BLaER1 treated with 17β-estradiol and CSF1 and Interleukin-3, amounts not matched to agents 10 nM and 100 nM (cell line): ENCODE results near the gene RAMP3.

Experiments
- H3K27ac ChIP-seq, 11 experiments: shearing (Covaris generic); formaldehyde crosslinking; 2 replicates each; pipeline ENCODE4 v1.8.1; 2022
- H3K27me3 ChIP-seq, 11 experiments: shearing (Covaris generic); formaldehyde crosslinking; 2 replicates each; pipeline ENCODE4 v1.8.1; 2022
- H3K36me3 ChIP-seq, 11 experiments: shearing (Covaris generic); formaldehyde crosslinking; 2 replicates each; pipeline ENCODE4 v1.8.1; 2022
- H3K4me1 ChIP-seq, 10 experiments: shearing (Covaris generic); formaldehyde crosslinking; 2 replicates each; pipeline ENCODE4 v1.8.1; 2022
- H3K4me2 ChIP-seq, 11 experiments: shearing (Covaris generic); formaldehyde crosslinking; 2 replicates each; pipeline ENCODE4 v1.8.1; 2022
- H3K4me3 ChIP-seq, 10 experiments: shearing (Covaris generic); formaldehyde crosslinking; 2 replicates each; pipeline ENCODE4 v1.8.1; 2022
- H3K9ac ChIP-seq, 11 experiments: shearing (Covaris generic); formaldehyde crosslinking; 2 replicates each; pipeline ENCODE4 v1.8.1; 2022
- H3K9me3 ChIP-seq, 11 experiments: shearing (Covaris generic); formaldehyde crosslinking; replicated peaks in 1 of 11; 2 replicates each; pipeline ENCODE4 v1.8.1; 2022
- H4K20me1 ChIP-seq, 11 experiments: shearing (Covaris generic); formaldehyde crosslinking; 2 replicates each; pipeline ENCODE4 v1.8.1; 2022
- Cebpa-rat ChIP-seq, 11 experiments: shearing (Covaris generic); IDR thresholded peaks; 2 replicates each; pipeline ENCODE4 v1.8.1; 2022

RAMP3 gene

DNA sequence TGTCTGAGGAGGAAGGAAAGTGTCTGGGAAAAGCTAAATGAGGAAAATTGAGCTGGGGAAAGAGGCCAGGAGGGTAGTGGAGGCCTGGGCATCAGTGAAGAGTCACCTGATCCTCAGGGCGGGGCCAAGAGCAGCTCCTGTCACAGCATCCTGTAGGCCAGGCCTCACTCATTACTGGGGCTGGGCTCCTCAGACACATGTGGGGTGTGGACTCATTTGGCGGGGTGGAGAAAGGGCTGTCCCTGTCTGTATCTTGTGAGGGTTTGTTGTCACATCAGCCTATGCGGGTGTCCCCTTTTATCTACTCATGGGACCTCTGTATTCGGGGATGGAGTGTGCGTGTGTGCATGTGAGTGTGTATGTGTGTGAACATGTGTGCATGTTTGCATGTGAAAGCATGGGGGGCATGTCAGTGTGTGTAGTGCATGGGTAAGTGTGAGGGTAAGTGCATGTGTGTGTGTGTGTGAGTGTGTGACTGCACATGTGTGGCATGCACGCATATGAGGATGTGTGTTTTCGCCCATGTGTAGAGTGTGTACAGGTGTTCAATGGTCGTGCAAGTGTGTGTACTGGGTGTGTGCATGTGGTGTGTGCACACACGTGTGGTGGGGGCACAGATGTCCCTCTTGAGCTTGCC is 67.8 kb downstream of the RAMP3 start:
- H3K9ac ChIP-seq: no peak overlapping the region
- no peaks in the 10 kb centered on the region for H3K27me3 ChIP-seq
- H3K27ac ChIP-seq: no peak overlapping the region
- H4K20me1 ChIP-seq: peaks cover 0 to 5% (median 0%) of the 10 kb centered on the region in 11 experiments; a peak in 1 of 22 replicates
- no peak overlapping the region for H3K4me2 ChIP-seq
- peaks cover 0 to 26% (median 21%) of the 10 kb centered on the region in 10 experiments; a peak in 16 of 20 replicates for H3K4me1 ChIP-seq
- H3K4me3 ChIP-seq: no peak overlapping the region
- no peaks in the 10 kb centered on the region for H3K36me3 ChIP-seq
- H3K9me3 ChIP-seq: no peaks in the 10 kb centered on the region
- TF ChIP-seq Cebpa-rat (IDR thresholded peaks at IDR 0.05): no peak

DNA sequence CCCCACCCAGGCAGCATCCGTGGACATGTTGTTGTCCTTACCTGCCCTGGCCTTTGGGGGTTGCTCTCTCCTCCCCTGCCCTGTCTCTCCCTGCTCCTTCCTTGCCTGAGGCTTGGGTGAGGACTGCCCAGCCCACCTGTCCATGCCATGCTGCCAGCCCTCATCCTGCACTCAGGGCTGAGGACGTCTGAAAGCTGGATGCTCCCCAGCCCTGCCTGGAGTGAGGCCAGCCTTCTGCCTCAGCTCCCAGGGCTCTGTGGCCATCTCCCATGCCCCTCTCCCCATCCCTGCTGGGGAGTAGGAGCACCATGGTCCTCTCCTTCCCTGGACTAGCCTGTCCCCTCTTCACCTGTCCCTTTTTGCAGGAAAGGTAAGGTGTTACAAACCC is 68.4 kb downstream of the RAMP3 start:
- H4K20me1 ChIP-seq: peaks cover 0 to 5% (median 0%) of the 10 kb centered on the region in 11 experiments; a peak in 1 of 22 replicates
- no peaks in the 10 kb centered on the region for H3K9me3 ChIP-seq
- no peak overlapping the region for H3K4me2 ChIP-seq
- no peak for TF ChIP-seq Cebpa-rat (IDR thresholded peaks at IDR 0.05)
- H3K9ac ChIP-seq: no peak overlapping the region
- no peaks in the 10 kb centered on the region for H3K27me3 ChIP-seq
- H3K27ac ChIP-seq: no peak overlapping the region
- H3K4me1 ChIP-seq: peaks cover 0 to 21% (median 16%) of the 10 kb centered on the region in 10 experiments; a peak in 14 of 20 replicates
- H3K4me3 ChIP-seq: no peak overlapping the region
- no peaks in the 10 kb centered on the region for H3K36me3 ChIP-seq

DNA sequence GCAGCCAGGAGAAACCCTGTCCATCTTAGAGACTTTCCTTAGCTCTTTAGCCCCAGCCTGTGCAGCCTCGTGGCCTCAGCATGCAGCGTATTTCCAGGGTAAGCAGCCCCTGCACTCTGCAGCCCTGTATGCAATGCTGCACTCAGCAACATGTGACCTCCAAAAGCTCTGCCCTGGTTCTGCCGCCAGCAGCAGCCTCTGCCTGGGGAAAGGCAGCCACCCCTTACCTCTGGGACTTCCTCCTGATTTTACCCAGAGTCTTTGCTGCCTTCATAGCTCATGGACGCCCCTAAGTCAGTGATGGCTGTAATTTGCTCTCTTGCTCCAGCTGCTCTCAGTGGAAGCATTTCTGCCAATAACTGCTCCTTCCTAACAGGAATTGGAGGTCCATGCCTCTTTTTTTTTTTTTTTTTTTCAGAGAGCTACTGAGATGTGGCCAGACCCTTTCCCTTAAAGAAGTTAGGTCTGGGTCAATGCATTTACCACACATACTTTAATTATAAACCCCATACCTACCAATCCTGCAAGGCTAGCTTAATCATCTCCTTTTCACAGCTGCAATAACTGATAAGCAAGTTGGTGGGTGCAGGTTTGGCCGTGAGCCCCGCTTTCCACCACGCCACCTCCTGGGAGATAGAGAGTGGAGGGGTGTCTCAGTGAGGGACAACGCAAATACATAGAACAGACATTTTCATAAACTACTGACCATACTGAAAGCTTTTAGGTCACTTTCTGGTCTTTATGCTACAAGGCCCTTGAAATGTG is 71.7 kb downstream of the RAMP3 start:
- peaks cover 0 to 1% (median 0%) of the 10 kb centered on the region in 11 experiments; a peak in 1 of 22 replicates for H4K20me1 ChIP-seq
- no peaks in the 10 kb centered on the region for H3K27me3 ChIP-seq
- peak overlapping the region in 4 of 11 experiments; percentile 3 to 31 (median 13); a peak in 5 of 22 replicates for H3K4me2 ChIP-seq
- H3K4me1 ChIP-seq: peaks cover 0 to 13% (median 9%) of the 10 kb centered on the region in 10 experiments; a peak in 10 of 20 replicates
- no peaks in the 10 kb centered on the region for H3K9me3 ChIP-seq
- H3K4me3 ChIP-seq: no peak overlapping the region
- H3K9ac ChIP-seq: no peak overlapping the region
- TF ChIP-seq Cebpa-rat (IDR thresholded peaks at IDR 0.05): no peak
- no peak overlapping the region for H3K27ac ChIP-seq
- H3K36me3 ChIP-seq: no peaks in the 10 kb centered on the region

DNA sequence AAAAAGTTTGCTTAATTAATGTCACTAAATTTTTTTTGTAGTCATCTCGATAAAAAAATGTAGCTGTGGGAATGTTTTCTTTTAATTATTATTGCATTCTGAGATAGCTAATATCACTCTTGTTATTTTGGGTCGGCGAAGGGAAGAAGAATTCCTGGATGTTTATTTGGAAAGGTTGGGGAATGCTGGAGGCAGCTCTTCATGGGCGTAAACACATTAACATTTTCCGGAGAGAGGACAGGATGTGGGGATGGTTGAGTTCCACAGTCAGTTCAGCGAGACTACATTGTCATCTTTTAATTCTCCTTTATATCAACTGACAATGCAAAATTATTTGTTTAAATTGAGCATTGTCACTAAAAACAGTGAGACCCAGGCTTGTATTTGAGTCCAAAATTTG is 72.5 kb downstream of the RAMP3 start:
- no peak for TF ChIP-seq Cebpa-rat (IDR thresholded peaks at IDR 0.05)
- Histone ChIP-seq H3K4me1 (peaks cover 0 to 13% (median 9%) of the 10 kb centered on the region in 10 experiments; a peak in 10 of 20 replicates), H3K9me3 (no peaks in the 10 kb centered on the region), H3K36me3 (no peaks in the 10 kb centered on the region), H3K27me3 (no peaks in the 10 kb centered on the region), H3K9ac (no peak overlapping the region), H3K4me3 (no peak overlapping the region), H3K4me2 (no peak overlapping the region), H3K27ac (no peak overlapping the region), H4K20me1 (no peaks in the 10 kb centered on the region)

DNA sequence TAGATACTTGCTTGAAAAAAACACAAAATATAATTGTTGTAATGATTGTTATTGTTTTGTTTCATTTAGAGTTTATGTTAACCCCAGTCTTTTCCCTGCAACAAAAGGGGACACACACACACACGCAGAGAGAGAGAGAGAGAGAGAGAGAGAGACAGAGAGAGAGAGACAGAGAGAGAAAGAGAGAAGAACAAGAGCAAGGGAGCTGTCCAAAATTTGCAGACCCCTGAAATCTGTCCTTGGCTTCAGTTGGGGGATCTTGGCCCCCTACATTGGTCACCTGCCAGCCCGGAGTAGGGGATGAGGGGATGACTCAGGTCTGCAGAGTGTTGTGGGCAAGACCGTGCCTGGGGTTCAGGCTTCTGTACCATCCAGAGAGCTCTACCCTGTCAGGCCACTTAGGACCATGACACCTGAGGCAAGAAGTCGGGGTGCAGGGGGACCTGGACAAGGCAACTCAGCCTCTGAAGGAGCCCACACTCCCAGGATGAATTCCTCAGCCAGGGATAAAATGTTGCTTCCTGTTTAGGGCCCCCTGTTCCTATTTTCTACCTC is 73.1 kb downstream of the RAMP3 start:
- Histone ChIP-seq H3K9ac (no peak overlapping the region), H4K20me1 (no peaks in the 10 kb centered on the region), H3K27me3 (no peaks in the 10 kb centered on the region), H3K4me1 (peaks cover 0 to 13% (median 9%) of the 10 kb centered on the region in 10 experiments; a peak in 10 of 20 replicates), H3K4me3 (no peak overlapping the region), H3K36me3 (no peaks in the 10 kb centered on the region), H3K27ac (no peak overlapping the region), H3K4me2 (no peak overlapping the region), H3K9me3 (no peaks in the 10 kb centered on the region)
- no peak for TF ChIP-seq Cebpa-rat (IDR thresholded peaks at IDR 0.05)

DNA sequence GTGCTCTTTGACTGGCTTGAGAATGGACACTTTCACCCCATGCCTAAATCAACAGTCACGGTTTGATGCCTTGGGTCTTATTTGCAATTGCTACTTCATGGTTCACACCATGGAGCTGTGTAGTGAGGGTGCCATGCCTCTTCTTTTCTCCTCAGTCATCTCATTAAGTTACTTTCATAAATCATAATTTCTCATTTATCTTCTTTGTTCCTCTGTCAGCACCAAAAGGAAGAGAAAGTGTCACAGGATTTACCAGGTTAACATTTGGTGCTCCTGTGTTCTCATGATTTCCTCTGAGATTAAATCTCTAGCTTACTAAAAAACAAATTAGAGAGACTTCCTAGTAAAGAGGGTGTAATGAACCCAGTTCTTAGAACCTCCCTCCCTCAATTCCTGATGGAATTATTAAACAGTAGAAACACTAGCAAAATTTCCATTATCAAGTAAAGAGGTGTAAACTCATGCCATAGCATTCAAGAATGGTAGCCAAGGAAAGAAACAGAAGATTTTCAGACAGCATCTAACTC is 75.7 kb downstream of the RAMP3 start:
- Histone ChIP-seq H3K36me3 (no peaks in the 10 kb centered on the region), H3K27me3 (no peaks in the 10 kb centered on the region)

More for the DNA sequence above, 75.7 kb downstream of the RAMP3 start:
- Histone ChIP-seq H3K9me3 (no peaks in the 10 kb centered on the region), H3K27ac (no peak overlapping the region), H3K4me3 (no peak overlapping the region), H3K4me2 (no peak overlapping the region), H3K9ac (no peak overlapping the region), H4K20me1 (no peaks in the 10 kb centered on the region), H3K4me1 (peaks cover 0 to 13% (median 9%) of the 10 kb centered on the region in 10 experiments; a peak in 10 of 20 replicates)
- no peak for TF ChIP-seq Cebpa-rat (IDR thresholded peaks at IDR 0.05)
